Measurements from ENCODE around the gene FUNDC2.

FUNDC2 gene

DNA sequence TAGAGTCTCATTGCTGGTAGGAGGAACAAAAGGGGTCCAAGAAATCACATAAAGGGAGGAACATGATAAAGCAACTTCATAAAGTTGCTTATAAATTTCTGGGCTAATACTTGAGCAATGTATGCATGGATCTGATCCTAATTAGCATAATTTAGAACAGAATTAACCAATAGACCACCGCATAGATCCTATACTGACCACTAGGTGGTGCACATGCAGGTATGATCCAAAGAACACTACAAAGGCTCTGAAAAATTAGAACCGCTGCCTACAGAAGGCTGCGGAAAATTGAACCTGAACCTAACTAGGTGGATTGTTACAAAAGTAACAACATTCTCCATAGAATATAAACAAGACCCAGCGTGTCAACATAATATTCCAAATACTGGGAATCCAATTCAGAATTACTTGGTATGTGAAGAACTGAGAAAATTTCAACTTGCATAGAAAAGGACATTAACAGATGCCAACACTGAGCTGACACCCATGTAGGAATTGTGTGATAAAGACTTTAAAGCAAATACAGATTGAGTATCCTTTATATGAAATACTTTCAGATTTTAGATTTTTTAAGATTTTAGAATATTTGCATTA is 67.9 kb downstream of the FUNDC2 start:
- Histone ChIP-seq H3K36me3 (ENCODE audit: control insufficient read depth, insufficient read depth, low read length) (no peaks in the 10 kb centered on the region), H3K4me1 (ENCODE audit: control insufficient read depth, insufficient read depth, low read length) (no peaks in the 10 kb centered on the region), H3K27me3 (ENCODE audit: control insufficient read depth, insufficient read depth, low read length, poor library complexity, severe bottlenecking) (no peaks in the 10 kb centered on the region), H3K4me3 (ENCODE audit: insufficient read depth, low read depth, low read length) (no peak overlapping the region), H3K27ac (ENCODE audit: insufficient read depth, low read depth, low read length, poor library complexity, severe bottlenecking) (no peak overlapping the region), H3K9me3 (ENCODE audit: control insufficient read depth, low read length) (no peaks in the 10 kb centered on the region)
- 75% methylated on average over 4 of the region's 4 CpGs; no CpG with 5 or more reads in 1 of the 2 experiments for WGBS, 2 experiments

DNA sequence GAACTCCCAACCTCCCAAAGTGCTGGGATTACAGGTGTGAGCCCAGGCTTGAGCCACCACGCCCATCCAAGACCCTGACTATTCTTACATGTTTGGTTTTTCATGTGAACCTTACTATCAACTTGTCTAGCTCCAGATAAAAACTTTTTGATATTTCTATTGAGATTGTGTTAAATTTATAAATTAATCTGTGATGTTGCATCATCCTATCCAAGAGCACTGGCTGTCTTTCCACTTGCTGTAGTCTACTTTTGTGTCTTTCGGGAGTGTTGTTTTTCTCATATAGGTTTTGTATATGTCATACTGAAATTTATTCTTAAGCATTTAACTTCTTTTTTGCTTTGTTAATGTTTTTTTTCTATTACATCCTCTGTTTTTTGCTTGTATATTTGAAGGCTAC is 79.3 kb downstream of the FUNDC2 start:
- WGBS, 2 experiments, result 88 to 100% methylated on average over 1 of the region's 2 CpGs
- Histone ChIP-seq H3K4me3 (ENCODE audit: insufficient read depth, low read depth, low read length) (no peak overlapping the region), H3K4me1 (ENCODE audit: control insufficient read depth, insufficient read depth, low read length) (no peaks in the 10 kb centered on the region), H3K27me3 (ENCODE audit: control insufficient read depth, insufficient read depth, low read length, poor library complexity, severe bottlenecking) (no peaks in the 10 kb centered on the region), H3K9me3 (ENCODE audit: control insufficient read depth, low read length) (no peaks in the 10 kb centered on the region), H3K36me3 (ENCODE audit: control insufficient read depth, insufficient read depth, low read length) (no peaks in the 10 kb centered on the region), H3K27ac (ENCODE audit: insufficient read depth, low read depth, low read length, poor library complexity, severe bottlenecking) (no peak overlapping the region)

DNA sequence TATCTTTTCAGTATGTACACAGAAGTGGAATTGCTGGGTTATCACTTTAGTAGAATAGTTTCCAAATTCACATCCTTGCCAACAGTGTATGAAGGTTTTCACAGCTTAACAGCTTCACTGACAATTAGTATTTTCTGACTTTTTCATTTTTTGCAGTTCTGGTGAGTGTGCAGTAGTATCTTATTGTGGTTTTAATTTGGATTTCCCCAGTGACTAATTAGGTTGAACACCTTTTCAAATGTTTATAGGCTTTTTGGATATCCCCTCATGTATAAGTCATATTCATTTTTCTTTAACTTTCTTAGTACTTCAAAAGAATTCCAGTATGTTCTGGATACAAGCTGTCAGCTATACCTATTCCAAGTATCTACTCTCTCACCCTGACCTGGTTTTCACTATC is 81.8 kb downstream of the FUNDC2 start:
- no peaks in the 10 kb centered on the region for H3K27me3 ChIP-seq (ENCODE audit: control insufficient read depth, insufficient read depth, low read length, poor library complexity, severe bottlenecking)
- H3K36me3 ChIP-seq (ENCODE audit: control insufficient read depth, insufficient read depth, low read length), result no peaks in the 10 kb centered on the region
- H3K9me3 ChIP-seq (ENCODE audit: control insufficient read depth, low read length), result no peaks in the 10 kb centered on the region
- no peak overlapping the region for H3K27ac ChIP-seq (ENCODE audit: insufficient read depth, low read depth, low read length, poor library complexity, severe bottlenecking)
- H3K4me1 ChIP-seq (ENCODE audit: control insufficient read depth, insufficient read depth, low read length), result no peaks in the 10 kb centered on the region
- H3K4me3 ChIP-seq (ENCODE audit: insufficient read depth, low read depth, low read length), result no peak overlapping the region
